Esophagus mucosa (tissue), 1 donor: ENCODE results near the gene PSMD3. TPM values are rescaled to one million over a fixed set of nuclear protein-coding genes. Genes with fewer than 3 reads are reported as not detected.
"Not testable (repeated sequence)": the region's sequence is repeated elsewhere in the genome, so short reads cannot be mapped to it uniquely, and the experiment has no call there.

Experiments used
- ATAC-seq: fragments of 200-7000 bp; cut with Tn5 transposase; one replicate; pipeline ENCODE4 v1.9.1; 2020
- total RNA-seq: library from RNA; stranded (reverse); gene quantifications from one replicate; pipeline ENCODE4 v1.2.4, GENCODE V29; 2023
- donor health status: DM: yes; HTN: yes; CAD: no.

Gene PSMD3
- total RNA-seq, 1 donor from 2014 or later, result 80.2 TPM

DNA sequence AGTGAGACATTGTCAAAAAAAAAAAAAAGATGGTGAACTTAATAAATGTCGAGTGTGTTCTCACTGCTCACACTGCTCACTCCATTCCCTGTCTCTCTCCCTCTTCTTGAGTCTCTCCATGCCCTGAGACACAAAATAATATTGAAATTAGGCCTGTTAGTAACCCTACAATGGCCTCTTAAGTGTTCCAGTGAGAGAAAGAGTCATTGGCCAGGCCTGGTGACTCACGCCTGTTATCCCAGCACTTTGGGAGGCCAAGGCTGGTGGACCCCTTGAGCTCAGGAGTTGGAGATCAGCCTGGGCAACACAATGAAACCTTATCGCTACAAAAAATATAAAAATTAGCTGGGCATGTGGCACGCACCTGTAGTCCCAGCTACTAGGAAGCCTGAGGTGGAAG, 18.5 kb downstream of the PSMD3 start:
- no peak for ATAC-seq

DNA sequence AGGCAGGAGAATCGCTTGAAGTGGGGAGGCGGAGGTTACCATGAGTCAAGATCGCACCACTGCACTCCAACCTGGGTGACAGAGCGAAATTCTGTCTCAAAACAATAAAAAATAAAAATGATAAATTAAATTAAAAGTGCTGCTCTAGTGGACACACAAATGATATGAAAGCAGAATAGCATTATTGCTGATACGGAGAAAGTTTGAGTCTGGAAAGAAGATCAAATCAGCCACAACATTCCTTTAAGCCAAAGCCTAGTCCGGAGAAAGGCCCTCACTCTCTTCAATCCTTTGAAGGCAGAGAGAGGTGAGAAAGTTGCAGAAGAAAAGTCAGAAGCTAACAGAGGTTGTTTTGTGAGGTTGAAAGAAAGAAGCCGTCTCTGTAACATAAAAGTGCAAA, 19.6 kb downstream of the PSMD3 start:
- no peak for ATAC-seq

DNA sequence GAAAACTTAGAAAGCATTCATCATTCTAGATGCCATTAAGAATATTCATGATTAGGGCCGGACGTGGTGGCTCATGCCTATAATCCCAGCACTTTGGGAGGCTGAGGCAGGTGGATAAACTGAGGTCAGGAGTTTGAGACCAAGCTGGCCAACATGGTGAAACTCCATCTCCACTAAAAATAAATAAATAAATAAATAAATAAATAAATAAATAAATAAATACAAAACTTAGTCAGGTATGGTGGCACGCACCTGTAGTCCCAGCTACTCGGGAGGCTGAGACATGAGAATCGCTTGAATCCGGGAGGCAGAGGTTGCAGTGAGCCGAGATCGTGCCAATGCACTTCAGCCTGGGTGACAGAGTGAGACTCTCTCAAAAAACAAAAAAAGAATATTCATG, 20.7 kb downstream of the PSMD3 start:
- not testable (repeated sequence) for ATAC-seq

DNA sequence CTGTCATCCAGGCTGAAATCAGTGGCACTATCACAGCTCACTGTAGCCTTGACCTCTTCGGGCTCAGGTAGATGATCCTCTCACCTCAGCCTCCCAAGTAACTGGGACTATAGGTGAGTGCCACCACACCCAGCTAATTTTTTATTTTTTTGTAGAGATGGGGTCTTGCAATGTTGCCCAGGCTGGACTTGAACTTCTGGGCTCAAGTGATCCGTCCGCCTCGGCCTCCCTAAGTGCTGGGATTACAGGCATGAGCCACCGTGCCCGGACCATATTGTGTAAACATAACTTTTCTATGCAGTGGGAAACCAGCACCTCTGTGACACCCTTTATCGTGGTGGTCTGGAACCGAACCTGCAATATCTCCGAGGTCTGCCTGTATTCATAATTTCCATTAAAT, 23.5 kb downstream of the PSMD3 start:
- ATAC-seq, result no peak

DNA sequence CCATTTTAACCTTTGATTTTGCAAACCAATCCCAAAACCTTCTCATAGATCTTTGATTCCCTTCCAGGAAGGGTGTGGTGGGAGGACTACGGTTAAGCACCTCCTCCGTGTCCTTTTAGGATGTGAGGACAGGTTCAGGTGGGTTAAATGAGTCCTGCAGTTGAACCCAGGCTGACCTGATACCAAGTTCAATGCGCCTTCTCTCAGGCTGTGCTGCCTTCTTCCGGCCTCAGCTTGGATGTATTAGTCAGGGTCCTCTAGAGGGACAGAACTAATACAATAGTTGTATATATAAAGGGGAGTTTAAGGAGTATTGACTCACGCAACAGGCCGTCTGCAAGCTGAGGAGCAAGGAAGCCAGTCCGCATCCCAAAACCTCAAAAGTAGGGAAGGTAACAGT, 24.1 kb downstream of the PSMD3 start:
- ATAC-seq, result no peak

DNA sequence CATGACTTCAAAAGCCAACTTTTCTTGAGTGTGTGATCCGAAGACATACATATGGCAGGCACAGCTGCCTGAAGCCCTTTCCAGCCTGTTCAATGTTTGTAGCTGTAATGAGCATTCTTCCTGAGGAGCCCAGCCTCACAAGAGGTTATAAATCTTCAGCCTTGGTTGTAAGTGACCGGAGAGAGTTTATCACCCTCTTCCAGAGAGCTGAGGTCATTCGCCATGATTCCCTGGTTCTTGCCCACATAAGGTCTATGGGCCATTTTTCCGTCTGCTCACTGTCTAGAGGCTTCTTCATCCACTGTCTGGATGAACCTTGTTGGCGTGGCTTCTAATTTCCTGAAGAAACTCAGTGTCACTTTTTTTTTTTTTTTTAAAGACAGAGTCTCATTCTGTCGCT, 24.9 kb downstream of the PSMD3 start:
- ATAC-seq, result no peak

DNA sequence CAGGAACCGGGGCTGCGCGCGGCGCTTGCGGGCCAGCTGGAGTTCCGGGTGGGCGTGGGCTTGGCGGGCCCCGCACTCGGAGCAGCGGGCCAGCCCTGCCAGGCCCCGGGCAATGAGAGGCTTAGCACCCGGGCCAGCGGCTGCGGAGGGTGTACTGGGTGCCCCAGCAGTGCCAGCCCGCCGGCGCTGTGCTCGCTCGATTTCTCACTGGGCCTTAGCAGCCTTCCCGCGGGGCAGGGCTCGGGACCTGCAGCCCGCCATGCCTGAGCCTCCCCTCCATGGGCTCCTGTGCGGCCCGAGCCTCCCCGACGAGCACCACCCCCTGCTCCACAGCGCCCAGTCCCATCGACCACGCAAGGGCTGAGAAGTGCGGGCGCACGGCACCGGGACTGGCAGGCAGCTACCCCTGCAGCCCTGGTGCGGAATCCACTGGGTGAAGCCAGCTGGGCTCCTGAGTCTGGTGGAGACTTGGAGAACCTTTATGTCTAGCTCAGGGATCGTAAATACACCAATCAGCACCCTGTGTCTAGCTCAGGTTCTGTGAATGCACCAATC, 30.4 kb downstream of the PSMD3 start:
- not testable (repeated sequence) for ATAC-seq

DNA sequence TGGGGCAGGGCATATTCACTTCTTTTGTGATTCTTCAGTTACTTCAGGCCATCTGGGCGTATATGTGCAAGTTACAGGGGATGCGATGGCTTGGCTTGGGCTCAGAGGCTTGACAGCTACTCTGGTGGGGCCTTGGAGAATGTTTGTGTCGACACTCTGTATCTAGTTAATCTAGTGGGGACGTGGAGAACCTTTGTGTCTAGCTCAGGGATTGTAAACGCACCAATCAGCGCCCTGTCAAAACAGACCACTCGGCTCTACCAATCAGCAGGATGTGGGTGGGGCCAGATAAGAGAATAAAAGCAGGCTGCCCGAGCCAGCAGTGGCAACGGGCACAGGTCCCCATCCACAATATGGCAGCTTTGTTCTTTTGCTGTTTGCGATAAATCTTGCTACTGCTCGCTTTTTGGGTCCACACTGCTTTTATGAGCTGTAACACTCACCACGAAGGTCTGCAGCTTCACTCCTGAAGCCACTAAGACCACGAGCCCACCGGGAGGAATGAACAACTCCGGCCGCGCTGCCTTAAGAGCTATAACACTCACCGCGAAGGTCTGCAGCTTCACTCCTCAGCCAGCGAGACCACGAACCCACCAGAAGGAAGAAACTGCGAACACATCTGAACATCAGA, 31.5 kb downstream of the PSMD3 start:
- ATAC-seq, result not testable (repeated sequence)

DNA sequence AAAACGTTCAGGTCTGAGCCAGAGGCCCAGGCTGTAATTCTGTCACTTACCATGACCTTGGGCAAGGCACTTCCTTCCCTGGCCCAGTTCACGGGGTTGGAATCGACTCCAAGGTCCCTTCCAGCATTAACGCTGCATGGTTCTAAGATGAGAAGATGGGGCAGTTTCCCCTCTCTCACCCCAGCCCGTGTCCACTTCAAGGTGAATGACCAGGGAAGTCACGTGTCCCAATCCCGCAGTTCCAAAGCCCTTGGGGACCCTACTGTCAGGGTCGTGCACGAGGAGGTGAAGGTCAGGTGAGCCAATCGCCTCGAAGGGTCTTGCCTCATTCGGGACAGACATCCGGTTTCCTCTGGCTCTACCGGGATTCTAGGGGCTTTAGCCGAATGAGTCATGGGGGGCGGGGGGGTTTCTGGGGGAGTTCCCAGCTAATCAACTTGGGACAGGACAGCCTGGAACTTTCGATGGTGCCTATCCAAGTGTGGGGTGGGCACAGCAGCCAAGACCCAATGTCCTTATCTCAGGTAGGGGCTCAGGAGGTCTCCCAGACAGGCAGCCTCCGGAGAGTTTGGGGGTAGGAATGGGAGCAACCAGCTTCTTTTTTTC, 33.9 kb downstream of the PSMD3 start:
- no peak for ATAC-seq

DNA sequence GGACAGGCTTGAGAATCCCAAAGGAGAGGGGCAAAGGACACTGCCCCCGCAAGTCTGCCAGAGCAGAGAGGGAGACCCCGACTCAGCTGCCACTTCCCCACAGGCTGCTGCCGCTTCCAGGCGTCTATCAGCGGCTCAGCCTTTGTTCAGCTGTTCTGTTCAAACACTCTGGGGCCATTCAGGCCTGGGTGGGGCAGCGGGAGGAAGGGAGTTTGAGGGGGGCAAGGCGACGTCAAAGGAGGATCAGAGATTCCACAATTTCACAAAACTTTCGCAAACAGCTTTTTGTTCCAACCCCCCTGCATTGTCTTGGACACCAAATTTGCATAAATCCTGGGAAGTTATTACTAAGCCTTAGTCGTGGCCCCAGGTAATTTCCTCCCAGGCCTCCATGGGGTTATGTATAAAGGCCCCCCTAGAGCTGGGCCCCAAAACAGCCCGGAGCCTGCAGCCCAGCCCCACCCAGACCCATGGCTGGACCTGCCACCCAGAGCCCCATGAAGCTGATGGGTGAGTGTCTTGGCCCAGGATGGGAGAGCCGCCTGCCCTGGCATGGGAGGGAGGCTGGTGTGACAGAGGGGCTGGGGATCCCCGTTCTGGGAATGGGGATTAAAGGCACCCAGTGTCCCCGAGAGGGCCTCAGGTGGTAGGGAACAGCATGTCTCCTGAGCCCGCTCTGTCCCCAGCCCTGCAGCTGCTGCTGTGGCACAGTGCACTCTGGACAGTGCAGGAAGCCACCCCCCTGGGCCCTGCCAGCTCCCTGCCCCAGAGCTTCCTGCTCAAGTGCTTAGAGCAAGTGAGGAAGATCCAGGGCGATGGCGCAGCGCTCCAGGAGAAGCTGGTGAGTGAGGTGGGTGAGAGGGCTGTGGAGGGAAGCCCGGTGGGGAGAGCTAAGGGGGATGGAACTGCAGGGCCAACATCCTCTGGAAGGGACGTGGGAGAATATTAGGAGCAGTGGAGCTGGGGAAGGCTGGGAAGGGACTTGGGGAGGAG, 34.7 kb downstream of the PSMD3 start, which contains the start of gene CSF3:
Gene CSF3, plus strand, starts transcription at position 436 of the 993 bp plus-strand sequence. Its CDS starts 35 bp downstream, at position 471.
- peak; percentile 1 for ATAC-seq

DNA sequence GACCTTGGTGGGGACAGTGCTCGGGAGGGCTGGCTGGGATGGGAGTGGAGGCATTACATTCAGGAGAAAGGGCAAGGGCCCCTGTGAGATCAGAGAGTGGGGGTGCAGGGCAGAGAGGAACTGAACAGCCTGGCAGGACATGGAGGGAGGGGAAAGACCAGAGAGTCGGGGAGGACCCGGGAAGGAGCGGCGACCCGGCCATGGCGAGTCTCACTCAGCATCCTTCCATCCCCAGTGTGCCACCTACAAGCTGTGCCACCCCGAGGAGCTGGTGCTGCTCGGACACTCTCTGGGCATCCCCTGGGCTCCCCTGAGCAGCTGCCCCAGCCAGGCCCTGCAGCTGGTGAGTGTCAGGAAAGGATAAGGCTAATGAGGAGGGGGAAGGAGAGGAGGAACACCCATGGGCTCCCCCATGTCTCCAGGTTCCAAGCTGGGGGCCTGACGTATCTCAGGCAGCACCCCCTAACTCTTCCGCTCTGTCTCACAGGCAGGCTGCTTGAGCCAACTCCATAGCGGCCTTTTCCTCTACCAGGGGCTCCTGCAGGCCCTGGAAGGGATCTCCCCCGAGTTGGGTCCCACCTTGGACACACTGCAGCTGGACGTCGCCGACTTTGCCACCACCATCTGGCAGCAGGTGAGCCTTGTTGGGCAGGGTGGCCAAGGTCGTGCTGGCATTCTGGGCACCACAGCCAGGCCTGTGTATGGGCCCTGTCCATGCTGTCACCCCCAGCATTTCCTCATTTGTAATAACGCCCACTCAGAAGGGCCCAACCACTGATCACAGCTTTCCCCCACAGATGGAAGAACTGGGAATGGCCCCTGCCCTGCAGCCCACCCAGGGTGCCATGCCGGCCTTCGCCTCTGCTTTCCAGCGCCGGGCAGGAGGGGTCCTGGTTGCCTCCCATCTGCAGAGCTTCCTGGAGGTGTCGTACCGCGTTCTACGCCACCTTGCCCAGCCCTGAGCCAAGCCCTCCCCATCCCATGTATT, 35.7 kb downstream of the PSMD3 start:
- ATAC-seq, result no peak

DNA sequence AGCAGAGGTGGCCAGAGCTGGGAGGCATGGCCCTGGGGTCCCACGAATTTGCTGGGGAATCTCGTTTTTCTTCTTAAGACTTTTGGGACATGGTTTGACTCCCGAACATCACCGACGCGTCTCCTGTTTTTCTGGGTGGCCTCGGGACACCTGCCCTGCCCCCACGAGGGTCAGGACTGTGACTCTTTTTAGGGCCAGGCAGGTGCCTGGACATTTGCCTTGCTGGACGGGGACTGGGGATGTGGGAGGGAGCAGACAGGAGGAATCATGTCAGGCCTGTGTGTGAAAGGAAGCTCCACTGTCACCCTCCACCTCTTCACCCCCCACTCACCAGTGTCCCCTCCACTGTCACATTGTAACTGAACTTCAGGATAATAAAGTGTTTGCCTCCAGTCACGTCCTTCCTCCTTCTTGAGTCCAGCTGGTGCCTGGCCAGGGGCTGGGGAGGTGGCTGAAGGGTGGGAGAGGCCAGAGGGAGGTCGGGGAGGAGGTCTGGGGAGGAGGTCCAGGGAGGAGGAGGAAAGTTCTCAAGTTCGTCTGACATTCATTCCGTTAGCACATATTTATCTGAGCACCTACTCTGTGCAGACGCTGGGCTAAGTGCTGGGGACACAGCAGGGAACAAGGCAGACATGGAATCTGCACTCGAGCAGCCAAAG, 36.9 kb downstream of the PSMD3 start:
- ATAC-seq, result no peak

DNA sequence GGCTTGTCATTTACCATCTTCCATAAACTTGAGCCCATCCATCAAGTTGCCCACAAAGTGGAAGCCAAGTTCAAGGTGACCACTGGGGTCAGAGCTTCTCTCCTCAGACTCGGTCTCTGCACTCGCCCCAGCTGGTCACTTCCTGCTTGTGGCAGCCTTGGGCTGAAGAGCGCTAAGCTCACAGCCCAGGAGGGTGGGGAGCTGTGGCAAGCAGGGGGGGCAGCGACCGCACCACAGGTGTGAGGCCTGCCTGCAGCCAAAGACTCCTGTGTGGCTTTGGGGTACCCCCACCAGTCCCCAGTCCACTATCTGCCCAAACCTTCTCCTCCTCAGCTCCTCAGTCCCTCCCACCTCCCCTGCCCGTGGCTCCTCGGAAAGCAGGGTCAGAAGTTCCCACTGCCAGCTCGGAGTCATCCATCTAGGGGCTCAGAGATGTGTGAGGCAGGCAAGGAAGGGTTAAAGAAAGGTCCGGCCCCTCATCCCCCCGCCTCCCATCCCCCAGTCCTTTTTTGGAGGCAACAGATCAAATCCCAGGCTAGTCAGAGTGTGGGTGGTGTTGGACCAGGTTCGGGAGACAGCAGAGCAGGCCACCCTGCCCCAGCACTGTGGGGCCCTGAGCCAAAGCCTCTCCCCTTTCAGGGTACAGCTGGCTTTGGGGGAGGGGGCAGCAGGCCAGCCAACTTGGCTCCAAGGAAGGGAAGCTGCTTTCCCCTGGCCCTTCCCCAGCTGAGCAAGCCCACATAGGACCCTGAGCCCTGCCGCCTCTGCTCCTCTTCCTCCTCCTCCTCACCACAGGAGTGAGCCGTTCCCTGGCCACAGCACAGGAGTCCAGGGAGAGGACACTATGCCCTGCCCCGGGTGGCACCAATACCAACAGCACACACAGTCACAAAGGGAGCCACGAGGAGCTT, 37.9 kb downstream of the PSMD3 start:
- no peak for ATAC-seq

DNA sequence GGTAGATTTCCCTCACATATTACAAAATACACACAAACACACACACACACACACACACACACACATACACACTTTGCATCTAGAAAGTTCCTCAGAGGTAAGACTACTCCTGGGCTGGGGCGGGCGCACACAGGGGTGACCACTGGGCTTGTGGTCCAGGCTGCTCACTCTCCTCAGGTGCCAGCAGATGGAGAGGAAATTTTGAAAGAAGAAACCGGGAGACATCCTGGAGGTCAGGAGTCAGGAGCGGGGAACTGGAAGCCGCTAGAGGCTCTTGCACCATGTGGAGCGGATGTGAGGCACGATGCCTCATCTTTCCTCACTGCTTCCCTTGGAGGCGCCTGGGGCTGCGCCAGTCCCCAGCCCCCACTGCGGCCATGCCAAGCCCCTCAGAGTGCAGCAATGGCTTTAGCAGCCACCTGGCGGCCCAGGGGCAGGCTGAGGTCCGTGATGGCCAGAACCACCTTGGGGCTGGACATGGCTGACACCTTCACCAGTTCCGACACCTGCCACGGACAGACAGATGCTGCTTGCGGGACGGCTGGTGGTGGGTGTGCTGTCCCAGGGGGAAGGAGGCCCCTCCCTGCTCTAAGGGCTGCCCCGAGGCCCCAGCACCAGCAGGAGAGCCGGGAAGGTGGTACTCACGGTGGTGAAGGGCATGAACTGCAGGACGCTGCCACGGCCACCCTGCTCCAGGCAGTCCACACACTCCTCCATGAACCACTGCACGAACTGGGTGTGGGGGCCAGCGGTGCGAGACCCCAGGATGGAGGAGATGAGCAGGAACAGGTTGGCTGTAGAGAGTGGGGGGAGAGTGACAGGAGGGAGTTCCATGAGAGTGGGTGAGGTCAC, 38.8 kb downstream of the PSMD3 start:
- ATAC-seq, result no peak

DNA sequence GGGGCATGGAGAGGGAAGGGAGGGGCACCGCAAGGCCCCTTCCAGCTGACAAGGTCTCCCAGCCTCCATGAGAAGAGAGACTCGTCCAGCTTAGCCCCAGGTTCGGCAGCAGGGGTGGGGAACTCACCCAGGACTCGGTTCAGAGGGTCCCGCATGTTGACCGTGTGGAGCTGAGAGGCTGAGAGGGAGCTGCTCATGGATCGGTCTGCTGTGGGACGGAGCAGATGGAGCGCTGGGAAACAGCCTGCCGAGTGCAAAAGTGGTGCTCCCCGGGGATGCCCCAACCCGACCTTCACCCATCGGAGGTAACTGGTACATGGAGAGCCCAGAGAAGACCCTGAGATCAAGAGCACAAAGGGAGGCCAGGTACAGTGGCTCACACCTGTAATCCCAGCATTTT, 39.5 kb downstream of the PSMD3 start:
- ATAC-seq, result no peak

DNA sequence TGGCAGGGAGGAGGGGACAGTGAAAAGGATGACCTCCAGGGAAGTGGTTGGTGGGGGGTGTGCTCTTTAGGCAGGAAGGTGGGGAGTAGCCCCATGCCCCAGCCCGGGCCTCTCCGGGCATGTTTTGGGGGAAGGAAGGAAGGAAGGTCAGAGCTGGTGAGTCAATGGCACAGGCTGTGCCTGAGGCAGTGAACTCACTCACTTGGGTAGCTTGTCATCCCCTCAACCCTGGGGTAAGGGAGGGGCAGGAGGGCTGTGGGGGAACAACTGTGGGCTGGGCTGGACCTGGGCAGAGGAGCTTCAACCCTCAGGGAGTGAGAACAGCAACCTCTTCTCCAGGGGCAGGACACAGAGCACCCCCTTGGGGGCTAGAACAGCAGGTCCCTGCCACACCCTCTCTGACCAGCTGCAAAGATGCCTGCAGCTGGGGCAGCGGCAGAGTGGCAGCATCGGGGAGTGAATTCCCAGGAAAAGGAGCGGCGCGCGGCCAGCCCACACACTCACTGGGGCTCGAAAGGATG, 40.9 kb downstream of the PSMD3 start:
- ATAC-seq, result peak; percentile 72

DNA sequence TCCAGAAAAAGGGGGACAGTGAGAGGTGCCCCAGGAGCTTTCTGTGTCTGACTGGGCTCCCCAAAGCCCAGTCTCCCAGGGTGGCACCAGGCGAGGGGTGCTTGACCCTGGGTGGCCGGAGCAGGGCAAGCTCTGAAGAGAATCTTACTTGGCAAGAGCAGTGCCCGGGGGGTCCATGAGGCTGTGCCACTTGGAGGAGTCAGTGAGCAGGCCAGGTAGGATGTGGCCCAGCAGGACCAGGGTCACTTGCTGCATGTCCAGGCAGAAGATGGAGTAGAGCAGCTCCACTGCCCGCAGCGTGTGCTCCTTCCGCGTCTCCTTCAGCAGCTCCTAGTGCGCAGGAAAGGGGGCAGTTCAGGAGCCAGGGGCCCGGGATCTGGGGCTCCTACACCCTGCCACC, 41.9 kb downstream of the PSMD3 start:
- ATAC-seq, result no peak

DNA sequence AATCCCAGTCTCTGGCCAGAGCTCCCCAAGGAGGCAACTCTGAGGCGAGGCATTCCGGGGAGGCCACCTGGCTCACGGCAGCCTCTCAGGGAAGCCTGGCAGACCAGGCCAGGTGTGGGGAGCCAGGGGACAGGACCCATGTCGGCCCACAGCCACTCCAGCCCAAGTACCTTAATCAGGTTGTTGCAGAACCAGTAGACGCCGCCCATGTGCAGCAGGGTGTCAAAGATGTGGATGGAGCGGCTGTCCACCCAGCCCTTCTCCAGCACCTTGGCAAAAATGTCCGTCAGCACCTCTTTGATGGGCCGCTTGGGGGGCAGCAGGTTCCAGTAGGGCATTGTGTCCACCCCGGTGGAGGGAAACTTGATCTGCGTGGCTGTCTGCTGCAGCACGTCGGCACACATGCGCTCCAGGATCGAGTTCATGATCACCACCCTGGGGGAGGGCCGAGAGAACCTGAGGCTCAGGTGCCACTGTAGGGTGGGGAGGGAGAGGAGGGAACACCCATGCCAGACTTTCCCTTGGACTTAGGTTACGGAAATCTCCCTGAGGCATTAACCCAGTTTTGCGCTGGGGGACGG, 42.4 kb downstream of the PSMD3 start:
- ATAC-seq, result no peak
